H1 (cell line): Measurements from ENCODE around the gene TRABD2A. TPM values are rescaled to one million over a fixed set of nuclear protein-coding genes. Genes with fewer than 3 reads are reported as not detected.

Source experiments
- BRCA1 ChIP-seq: IDR thresholded peaks from 2 replicates; pipeline ENCODE4 v1.6.1; 2012; ENCODE audit warnings: low read depth, low read length, improper control_type of control experiment
- CBX8 ChIP-seq: fragments of 300-800, 300-1000 bp; sonication (generic); IDR thresholded peaks from 2 replicates; pipeline ENCODE4 v1.7.1; 2016; ENCODE audit warnings: low read depth, low read length, borderline replicate concordance
- CEBPB ChIP-seq: IDR thresholded peaks from 2 replicates; pipeline ENCODE4 v1.6.1; 2012; ENCODE audit warnings: low read depth, low read length
- CTCF ChIP-seq, 3 experiments: IDR thresholded peaks; 1 replicate in 2 of 3; 2 replicates in 1 of 3; pipeline versions ENCODE4 v1.5.1 to v1.6.1; 2011; ENCODE audit warnings: low read length in 3 of 3, mild to moderate bottlenecking in 3 of 3, inconsistent platforms in 2 of 3, low read depth in 1 of 3, moderate library complexity in 1 of 3; ENCODE audit not compliant: insufficient read depth in 1 of 3; ENCODE audit errors: control extremely low read depth in 1 of 3
- SAP30 ChIP-seq: fragments of 300-600 bp; sonication (generic); IDR thresholded peaks from 2 replicates; pipeline ENCODE4 v1.7.1; 2012; ENCODE audit warnings: low read length, moderate library complexity, mild to moderate bottlenecking, inconsistent platforms; ENCODE audit not compliant: insufficient read depth, insufficient replicate concordance
- SUZ12 ChIP-seq: fragments of 200-600 bp; sonication (generic); IDR thresholded peaks from 2 replicates; pipeline ENCODE4 v1.6.1; 2012; ENCODE audit warnings: mild to moderate bottlenecking, inconsistent platforms, low read length, moderate library complexity, mixed read lengths
- polyA plus RNA-seq, 7 experiments: library from polyadenylated mRNA; depleted of rRNA in 3 of 7; stranded (reverse) in 5 of 7; unstranded in 2 of 7; fragments of >200 nt in 5 of 7; fragments of 200-250 nt in 2 of 7; gene quantifications; 1 replicate in 5 of 7; 2 replicates in 1 of 7; 4 replicates in 1 of 7; pipeline versions ENCODE4 v1.2.1 to v1.2.3, GENCODE V29; 2011 to 2013; ENCODE audit warnings: missing spikeins in 2 of 7, mixed read lengths in 2 of 7
- total RNA-seq: library from RNA; stranded (reverse); fragmentation: NEBNext Ultra II Directional; extraction: Animal tissue kit (Norgen Biotek cat#: 25700); gene quantifications from 2 replicates; pipeline ENCODE4 v1.2.1, GENCODE V29; 2021

The TRABD2A gene
- total and polyA plus RNA-seq, 2 of the 8 experiments (the other 6 are each of a cell fraction or from before 2014, with no cell fraction given): 17.3 to 18.6 TPM

DNA sequence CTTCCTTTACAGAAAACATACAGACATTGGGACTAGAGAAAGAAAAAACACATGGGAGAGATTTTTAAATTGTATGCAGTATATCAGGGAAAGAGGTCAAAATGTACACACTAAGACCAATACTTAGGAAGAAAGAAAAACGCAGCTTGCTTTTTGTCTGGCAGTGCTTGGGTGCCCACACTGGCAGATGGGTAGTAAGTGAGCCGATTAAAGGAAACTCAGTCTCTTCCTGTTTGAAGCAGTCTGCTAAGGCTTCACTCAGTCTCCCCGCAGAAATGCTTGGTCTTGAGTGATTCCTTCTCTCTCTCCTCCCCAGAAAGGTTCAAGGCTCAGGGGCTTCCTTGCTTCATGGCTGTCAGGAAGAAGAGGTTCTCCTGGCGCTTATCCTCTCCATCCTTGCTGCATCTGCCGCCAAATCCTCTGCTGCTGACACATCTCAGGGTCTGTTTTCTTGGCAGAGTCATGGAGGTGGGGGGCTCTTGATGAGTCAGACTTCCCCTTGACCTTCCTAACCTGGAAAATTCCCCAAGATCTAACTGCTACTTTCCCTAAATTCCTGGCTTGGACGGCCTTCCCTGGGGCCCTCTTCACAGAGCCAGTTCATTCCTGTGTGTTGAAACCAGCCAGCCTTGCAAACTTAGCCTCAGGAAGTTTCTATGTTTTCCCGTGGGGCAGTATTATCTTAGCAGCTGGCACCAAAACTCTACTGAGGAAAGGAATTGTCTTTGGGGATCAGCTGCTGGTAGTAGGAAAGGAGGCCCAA is 14.1 kb upstream of the TRABD2A start (continued):
- no peak for TF ChIP-seq CTCF (IDR thresholded peaks at IDR 0.05; ENCODE audit: control extremely low read depth in 1 of 3, insufficient read depth in 1 of 3, low read depth in 1 of 3, low read length in 3 of 3)
- TF ChIP-seq SAP30: no peak
- no peak for TF ChIP-seq BRCA1
- TF ChIP-seq SUZ12: no peak
- TF ChIP-seq CEBPB: no peak
- TF ChIP-seq CBX8: no peak
